Sigmoid colon (tissue), 4 donors: ENCODE data around the gene FBL.

Experiments used
- POLR2A ChIP-seq, 2 donors: fragments of 450-650 bp; IDR thresholded peaks; one replicate each; pipeline ENCODE4 v1.6.1; 2016; ENCODE audit warnings: antibody characterized with exemption in 2 of 2, mild to moderate bottlenecking in 2 of 2, moderate library complexity in 2 of 2
- POLR2AphosphoS5 ChIP-seq, 4 donors: sonication (generic); formaldehyde crosslinking; IDR thresholded peaks; one replicate each; pipeline ENCODE4 v1.6.1; 2017; ENCODE audit warnings: antibody characterized with exemption in 4 of 4
- TF ChIP-seq, protein P1 (sequence below), 4 experiments: fragments of 450-650 bp in 3 of 4; fragments of 200-600 bp in 1 of 4; IDR thresholded peaks; one replicate each; pipeline ENCODE4 v1.5.1; 2016 to 2019; ENCODE audit warnings: antibody characterized with exemption in 4 of 4, mild to moderate bottlenecking in 3 of 4, moderate library complexity in 2 of 4

DNA sequence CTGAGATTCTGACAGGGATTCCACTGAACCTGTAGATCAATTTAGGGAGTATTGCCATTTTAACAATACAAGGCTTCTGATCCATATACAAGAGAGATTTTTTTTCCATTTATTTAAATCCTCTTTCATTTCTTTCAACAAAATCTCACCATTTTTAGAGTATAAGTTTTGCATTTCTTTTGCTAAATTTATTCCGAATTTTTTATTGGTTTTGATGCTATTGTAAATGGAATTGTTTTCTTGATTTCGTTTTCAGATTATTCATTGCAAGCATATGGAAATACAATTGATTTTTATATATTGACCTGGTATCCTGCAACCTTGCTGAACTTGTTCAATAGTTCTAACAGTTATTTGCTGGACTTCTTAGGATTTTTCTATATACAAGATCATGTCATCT is 49.1 kb downstream of the FBL start:
- TF ChIP-seq, protein P1, sequence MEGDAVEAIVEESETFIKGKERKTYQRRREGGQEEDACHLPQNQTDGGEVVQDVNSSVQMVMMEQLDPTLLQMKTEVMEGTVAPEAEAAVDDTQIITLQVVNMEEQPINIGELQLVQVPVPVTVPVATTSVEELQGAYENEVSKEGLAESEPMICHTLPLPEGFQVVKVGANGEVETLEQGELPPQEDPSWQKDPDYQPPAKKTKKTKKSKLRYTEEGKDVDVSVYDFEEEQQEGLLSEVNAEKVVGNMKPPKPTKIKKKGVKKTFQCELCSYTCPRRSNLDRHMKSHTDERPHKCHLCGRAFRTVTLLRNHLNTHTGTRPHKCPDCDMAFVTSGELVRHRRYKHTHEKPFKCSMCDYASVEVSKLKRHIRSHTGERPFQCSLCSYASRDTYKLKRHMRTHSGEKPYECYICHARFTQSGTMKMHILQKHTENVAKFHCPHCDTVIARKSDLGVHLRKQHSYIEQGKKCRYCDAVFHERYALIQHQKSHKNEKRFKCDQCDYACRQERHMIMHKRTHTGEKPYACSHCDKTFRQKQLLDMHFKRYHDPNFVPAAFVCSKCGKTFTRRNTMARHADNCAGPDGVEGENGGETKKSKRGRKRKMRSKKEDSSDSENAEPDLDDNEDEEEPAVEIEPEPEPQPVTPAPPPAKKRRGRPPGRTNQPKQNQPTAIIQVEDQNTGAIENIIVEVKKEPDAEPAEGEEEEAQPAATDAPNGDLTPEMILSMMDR (IDR thresholded peaks at IDR 0.05): no peak
- TF ChIP-seq POLR2AphosphoS5 (IDR thresholded peaks at IDR 0.05) (no peak), POLR2A (IDR thresholded peaks at IDR 0.05) (no peak)
